Measurements from ENCODE around the gene HLA-DRB5.

DNA sequence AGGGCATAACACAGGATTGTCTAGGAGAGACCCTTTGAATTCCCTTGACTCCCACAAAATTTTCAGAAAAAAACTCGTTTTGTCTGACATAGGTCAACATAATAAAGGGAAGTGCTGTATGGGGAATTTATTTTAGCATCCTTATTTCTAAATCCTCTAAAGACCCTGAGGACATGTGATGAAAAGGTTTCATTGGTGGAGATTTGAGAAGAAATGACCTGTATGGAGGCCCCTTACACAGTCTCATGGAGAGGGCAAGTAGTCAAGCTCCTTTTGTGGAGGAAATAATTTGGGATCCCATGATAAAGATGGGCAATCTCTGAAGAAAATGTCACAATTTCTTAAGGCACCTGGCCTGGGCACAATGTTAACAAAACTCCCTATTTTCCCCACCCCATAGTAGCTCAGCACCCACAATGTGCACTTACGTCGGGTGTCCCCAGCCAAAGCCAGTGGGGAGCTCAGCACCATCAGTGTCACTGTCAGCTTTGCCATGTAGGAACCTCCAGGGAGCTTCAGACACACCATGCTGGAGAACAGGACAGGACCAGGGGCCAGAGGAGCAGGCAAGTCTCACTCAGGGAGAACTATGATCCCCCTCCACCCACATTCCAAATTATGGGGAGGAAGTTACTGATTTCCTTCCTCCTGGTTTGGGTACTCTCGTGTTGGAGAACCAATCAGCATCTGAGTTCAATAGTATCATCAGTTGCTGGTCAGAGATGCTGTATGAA lies at the start of gene HLA-DRB5:
- TF ChIP-seq, protein P1, sequence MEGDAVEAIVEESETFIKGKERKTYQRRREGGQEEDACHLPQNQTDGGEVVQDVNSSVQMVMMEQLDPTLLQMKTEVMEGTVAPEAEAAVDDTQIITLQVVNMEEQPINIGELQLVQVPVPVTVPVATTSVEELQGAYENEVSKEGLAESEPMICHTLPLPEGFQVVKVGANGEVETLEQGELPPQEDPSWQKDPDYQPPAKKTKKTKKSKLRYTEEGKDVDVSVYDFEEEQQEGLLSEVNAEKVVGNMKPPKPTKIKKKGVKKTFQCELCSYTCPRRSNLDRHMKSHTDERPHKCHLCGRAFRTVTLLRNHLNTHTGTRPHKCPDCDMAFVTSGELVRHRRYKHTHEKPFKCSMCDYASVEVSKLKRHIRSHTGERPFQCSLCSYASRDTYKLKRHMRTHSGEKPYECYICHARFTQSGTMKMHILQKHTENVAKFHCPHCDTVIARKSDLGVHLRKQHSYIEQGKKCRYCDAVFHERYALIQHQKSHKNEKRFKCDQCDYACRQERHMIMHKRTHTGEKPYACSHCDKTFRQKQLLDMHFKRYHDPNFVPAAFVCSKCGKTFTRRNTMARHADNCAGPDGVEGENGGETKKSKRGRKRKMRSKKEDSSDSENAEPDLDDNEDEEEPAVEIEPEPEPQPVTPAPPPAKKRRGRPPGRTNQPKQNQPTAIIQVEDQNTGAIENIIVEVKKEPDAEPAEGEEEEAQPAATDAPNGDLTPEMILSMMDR (IDR thresholded peaks at IDR 0.05; ENCODE audit: low read length) = no peak
- TF ChIP-seq EZH2 (optimal IDR thresholded peaks at IDR 0.05; ENCODE audit: low read depth, low read length) (no peak), EZH2phosphoT487 (IDR thresholded peaks at IDR 0.05; ENCODE audit: low read length) (no peak)

All from MM.1S (cell line).